Neural cell (in vitro differentiated cells): ENCODE data around the gene MAGIX.

ENCODE experiments used
- EP300 ChIP-seq: fragments of 450-650 bp; conservative IDR thresholded peaks from 2 replicates; pipeline ENCODE4 v1.6.1; 2014; ENCODE audit warnings: antibody characterized with exemption, mild to moderate bottlenecking, moderate library complexity; ENCODE audit not compliant: poor library complexity, severe bottlenecking
- EZH2 ChIP-seq: fragments of 200-600, 300-800 bp; shearing (Covaris generic), sonication (generic); IDR thresholded peaks from 2 replicates; pipeline ENCODE4 v1.6.1; 2014; ENCODE audit warnings: antibody characterized with exemption, low read length, borderline replicate concordance, mild to moderate bottlenecking; ENCODE audit not compliant: insufficient read depth, poor library complexity, severe bottlenecking

DNA sequence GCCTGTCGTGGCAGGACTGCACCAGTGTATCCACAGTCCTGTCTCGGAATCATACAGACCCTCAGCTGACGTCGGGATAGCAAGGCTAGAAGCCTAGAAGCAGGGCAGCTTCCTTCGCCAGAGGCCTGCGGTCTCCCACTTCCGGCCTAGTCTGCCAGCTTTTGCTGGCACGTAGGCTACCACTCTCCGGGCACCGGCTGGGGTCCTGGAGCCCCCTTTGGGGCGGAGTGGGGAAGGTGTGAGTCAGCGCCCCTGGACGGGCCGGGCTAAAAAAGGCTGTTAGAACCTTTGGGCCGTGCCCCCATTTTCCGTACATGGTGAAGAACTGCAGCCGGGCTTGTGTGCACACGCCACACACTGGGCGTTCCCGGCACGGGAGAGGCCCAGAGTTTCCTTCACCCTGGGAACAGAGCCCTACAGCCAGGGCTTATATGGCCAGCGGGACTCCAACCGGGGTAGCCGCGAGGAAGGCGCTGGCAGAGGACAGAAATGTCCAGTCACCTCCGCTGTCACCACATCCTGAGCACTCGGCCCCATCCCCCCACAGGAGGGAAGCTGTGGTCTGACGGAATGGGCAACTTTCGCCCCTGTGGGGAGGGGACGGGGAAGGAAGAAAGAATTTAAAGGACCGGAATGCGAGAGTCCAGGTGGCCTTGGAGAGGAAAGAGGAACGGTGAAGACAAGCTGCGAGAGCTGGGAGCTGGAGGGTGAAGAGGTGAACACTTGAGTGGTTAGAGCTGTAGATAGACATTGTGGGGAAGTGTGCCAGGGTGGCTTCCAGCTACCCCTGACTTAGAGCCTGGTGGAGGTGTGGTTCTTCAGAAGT is 4.6 kb downstream of the MAGIX start:
- TF ChIP-seq EZH2: no peak
- no peak for TF ChIP-seq EP300
